Activated CD4-positive, alpha-beta T cell treated with anti-CD3 and anti-CD28 coated beads for 36 hours (primary cell): ENCODE results near the gene PLA2G2F. TPM values are rescaled to one million over a fixed set of nuclear protein-coding genes. Genes with fewer than 3 reads are reported as not detected.

ENCODE experiments used
- ATAC-seq: fragments of 200-7000 bp; cut with Tn5 transposase; one replicate; pipeline ENCODE4 v1.10.0; 2021; ENCODE audit warnings: mild to moderate bottlenecking, moderate library complexity
- CTCF ChIA-PET: fragments of 350-600 bp; sonication (Branson Sonifier 250); formaldehyde crosslinking; loops from one replicate; lab custom pipeline; 2021; ENCODE audit warnings: antibody characterized with exemption; lab: Charles Lee
- POLR2A ChIA-PET: fragments of 350-600 bp; sonication (Branson Sonifier 250); formaldehyde crosslinking; loops from one replicate; lab custom pipeline; 2021; ENCODE audit warnings: antibody characterized with exemption, inconsistent platforms; lab: Charles Lee
- DNase-seq: peaks from one replicate; pipeline ENCODE4 v3.0.0-alpha.2; 2020
- H3K27ac Mint-ChIP-seq: one replicate; pipeline ENCODE4 v1.8.0; 2021; ENCODE audit warnings: mixed read lengths
- H3K27me3 Mint-ChIP-seq: one replicate; pipeline ENCODE4 v1.8.0; 2021; ENCODE audit warnings: mixed read lengths
- H3K36me3 Mint-ChIP-seq: one replicate; pipeline ENCODE4 v1.8.0; 2021; ENCODE audit warnings: low read depth, mixed read lengths
- H3K4me1 Mint-ChIP-seq: one replicate; pipeline ENCODE4 v1.8.0; 2021; ENCODE audit warnings: mixed read lengths
- H3K4me3 Mint-ChIP-seq: one replicate; pipeline ENCODE4 v1.8.0; 2021; ENCODE audit warnings: mild to moderate bottlenecking, moderate library complexity, mixed read lengths
- H3K9me3 Mint-ChIP-seq: one replicate; pipeline ENCODE4 v1.8.0; 2021; ENCODE audit warnings: low read depth, mixed read lengths
- intact Hi-C, 2 experiments: fragments of 100-400 bp; cut with DNase I in 1 of 2; cut with micrococcal nuclease in 1 of 2; formaldehyde crosslinking; loops; one replicate each; pipeline versions ENCODE4 v1.14.2 to v1.15.1; 2022 to 2024; cut with DNase I, micrococcal nuclease
- total RNA-seq, 2 experiments: library from RNA; stranded (reverse); gene quantifications; one replicate each; pipeline ENCODE4 v1.2.3, GENCODE V29; 2021

Gene PLA2G2F
- total RNA-seq, 2 experiments from 2014 or later, result not detected

GRCh38 chr1:20160034-20160433 lies 20.9 kb downstream of the PLA2G2F start:
- Mint-ChIP-seq H3K4me3 (no peak overlapping the region), H3K27ac (no peak overlapping the region), H3K4me1 (no peaks in the 10 kb centered on the region), H3K9me3 (peaks cover 21% of the 10 kb centered on the region), H3K36me3 (peaks cover 9% of the 10 kb centered on the region), H3K27me3 (peaks cover 3% of the 10 kb centered on the region)
- POLR2A ChIA-PET, result no interaction called here
- ATAC-seq (no peak), DNase-seq (no peak)
- intact Hi-C loops, result no loop called here
- CTCF ChIA-PET, result interaction anchor here (0.6 to 1.7 kb wide), 3 partner anchors 24 to 434 kb away, joined by 3 to 7 read pairs (median 4); no protein-coding TSS in a partner anchor

- H3K4me1 Mint-ChIP-seq, result no peaks in the 10 kb centered on the region
- no peak for DNase-seq
- H3K27me3 Mint-ChIP-seq, result peaks cover 9% of the 10 kb centered on the region
- no peak overlapping the region for H3K4me3 Mint-ChIP-seq
- intact Hi-C loops, result loop anchor here in 1 of 2 experiments (1.0 to 5.0 kb wide), 2 partner anchors 31 to 328 kb away; no protein-coding TSS in a partner anchor
- no peak for ATAC-seq
- CTCF ChIA-PET, result interaction anchor here (0.6 to 4.3 kb wide), 4 partner anchors 14 to 114 kb away, joined by 3 to 23 read pairs (median 4); no protein-coding TSS in a partner anchor
- H3K36me3 Mint-ChIP-seq, result peaks cover 9% of the 10 kb centered on the region
- H3K27ac Mint-ChIP-seq, result no peak overlapping the region
- peaks cover 21% of the 10 kb centered on the region for H3K9me3 Mint-ChIP-seq
- POLR2A ChIA-PET, result no interaction called here
Measured at GRCh38 chr1:20164694-20165202, 25.6 kb downstream of the PLA2G2F start.

- Mint-ChIP-seq H3K4me3 (no peak overlapping the region), H3K27me3 (peaks cover 9% of the 10 kb centered on the region), H3K4me1 (no peaks in the 10 kb centered on the region), H3K36me3 (peaks cover 9% of the 10 kb centered on the region), H3K27ac (no peak overlapping the region), H3K9me3 (peaks cover 15% of the 10 kb centered on the region)
- intact Hi-C loops, result loop anchor here in 1 of 2 experiments (1.0 to 5.0 kb wide), 2 partner anchors 30 to 327 kb away; no protein-coding TSS in a partner anchor
- POLR2A ChIA-PET, result no interaction called here
- CTCF ChIA-PET, result interaction anchor here (0.6 to 4.3 kb wide), 4 partner anchors 13 to 188 kb away, joined by 3 to 23 read pairs (median 4); no protein-coding TSS in a partner anchor
- ATAC-seq (peak; percentile 57), DNase-seq (peak; percentile 42)
Measured at GRCh38 chr1:20165522-20165951, 26.4 kb downstream of the PLA2G2F start.

- POLR2A ChIA-PET, result no interaction called here
- Mint-ChIP-seq H3K4me1 (no peaks in the 10 kb centered on the region), H3K9me3 (peaks cover 14% of the 10 kb centered on the region), H3K27ac (no peak overlapping the region), H3K36me3 (peaks cover 9% of the 10 kb centered on the region), H3K27me3 (peaks cover 9% of the 10 kb centered on the region), H3K4me3 (no peak overlapping the region)
- intact Hi-C loops, result loop anchor here in 1 of 2 experiments (5.0 kb wide), 1 partner anchor 326 kb away; no protein-coding TSS in a partner anchor
- CTCF ChIA-PET, result interaction anchor here (0.6 to 4.3 kb wide), 5 partner anchors 13 to 188 kb away, joined by 3 to 23 read pairs (median 4); no protein-coding TSS in a partner anchor
- ATAC-seq (no peak), DNase-seq (no peak)
Measured at GRCh38 chr1:20166051-20166450, 26.9 kb downstream of the PLA2G2F start.

- DNase-seq, result no peak
- H3K27ac Mint-ChIP-seq, result no peak overlapping the region
- H3K27me3 Mint-ChIP-seq, result peaks cover 9% of the 10 kb centered on the region
- POLR2A ChIA-PET, result no interaction called here
- CTCF ChIA-PET, result interaction anchor here (0.7 to 1.4 kb wide), 3 partner anchors 8 to 129 kb away, joined by 3 to 4 read pairs (median 4); no protein-coding TSS in a partner anchor
- peaks cover 11% of the 10 kb centered on the region for H3K9me3 Mint-ChIP-seq
- ATAC-seq, result no peak
- intact Hi-C loops, result loop anchor here in 1 of 2 experiments (5.0 kb wide), 1 partner anchor 325 kb away; no protein-coding TSS in a partner anchor
- no peak overlapping the region for H3K4me3 Mint-ChIP-seq
- H3K36me3 Mint-ChIP-seq, result peaks cover 6% of the 10 kb centered on the region
- peaks cover 8% of the 10 kb centered on the region for H3K4me1 Mint-ChIP-seq
Measured at GRCh38 chr1:20167126-20167525, 28.0 kb downstream of the PLA2G2F start.

GRCh38 chr1:20168564-20169491 lies 29.7 kb downstream of the PLA2G2F start:
- peaks cover 7% of the 10 kb centered on the region for H3K9me3 Mint-ChIP-seq
- no peak overlapping the region for H3K4me3 Mint-ChIP-seq
- ChIA-PET CTCF (interaction anchor here (0.5 to 1.4 kb wide), 6 partner anchors 9 to 931 kb away, joined by 3 to 4 read pairs (median 3); no protein-coding TSS in a partner anchor), POLR2A (no interaction called here)
- peaks cover 9% of the 10 kb centered on the region for H3K4me1 Mint-ChIP-seq
- intact Hi-C loops, result loop anchor here in 1 of 2 experiments (5.0 kb wide), 1 partner anchor 323 kb away; no protein-coding TSS in a partner anchor
- peaks cover 9% of the 10 kb centered on the region for H3K27me3 Mint-ChIP-seq
- no peak for ATAC-seq
- DNase-seq, result no peak
- H3K27ac Mint-ChIP-seq, result no peak overlapping the region
- H3K36me3 Mint-ChIP-seq, result no peaks in the 10 kb centered on the region

GRCh38 chr1:20169932-20170331 lies 30.8 kb downstream of the PLA2G2F start:
- DNase-seq (no peak), ATAC-seq (no peak)
- Mint-ChIP-seq H3K4me1 (peaks cover 17% of the 10 kb centered on the region), H3K4me3 (no peak overlapping the region), H3K27ac (no peak overlapping the region), H3K36me3 (no peaks in the 10 kb centered on the region), H3K27me3 (peaks cover 7% of the 10 kb centered on the region), H3K9me3 (peaks cover 4% of the 10 kb centered on the region)
- CTCF ChIA-PET, result interaction anchor here (0.7 to 1.2 kb wide), 3 partner anchors 11 to 387 kb away, joined by 3 to 4 read pairs (median 3); no protein-coding TSS in a partner anchor
- POLR2A ChIA-PET, result no interaction called here
- intact Hi-C loops, result loop anchor here (2.0 to 5.0 kb wide), 2 partner anchors 17 to 322 kb away; partner anchors contain the start of genes PLA2G2C (in 1 of the 2) and UBXN10 (in 1 of the 2)

GRCh38 chr1:20172033-20172590 lies 33.0 kb downstream of the PLA2G2F start:
- POLR2A ChIA-PET, result no interaction called here
- Mint-ChIP-seq H3K27ac (no peak overlapping the region), H3K4me1 (peaks cover 23% of the 10 kb centered on the region), H3K4me3 (no peak overlapping the region), H3K9me3 (no peaks in the 10 kb centered on the region), H3K36me3 (no peaks in the 10 kb centered on the region), H3K27me3 (peaks cover 4% of the 10 kb centered on the region)
- CTCF ChIA-PET, result interaction anchor here (0.8 to 1.4 kb wide), 3 partner anchors 23 to 194 kb away, joined by 3 to 8 read pairs (median 3); no protein-coding TSS in a partner anchor
- DNase-seq (no peak), ATAC-seq (no peak)
- intact Hi-C loops, result loop anchor here in 1 of 2 experiments (1.0 kb wide), 1 partner anchor 13 kb away; no protein-coding TSS in a partner anchor

GRCh38 chr1:20174937-20175666 lies 36.0 kb downstream of the PLA2G2F start:
- intact Hi-C loops, result no loop called here
- CTCF ChIA-PET, result interaction anchor here (0.7 to 1.2 kb wide), 2 partner anchors 21 to 82 kb away, joined by 3 read pairs; no protein-coding TSS in a partner anchor
- Mint-ChIP-seq H3K27ac (peak overlapping the region; percentile 76), H3K4me3 (peak overlapping the region; percentile 45), H3K27me3 (no peaks in the 10 kb centered on the region), H3K9me3 (peaks cover 4% of the 10 kb centered on the region), H3K36me3 (no peaks in the 10 kb centered on the region), H3K4me1 (peaks cover 23% of the 10 kb centered on the region)
- ATAC-seq (peak; percentile 34), DNase-seq (peak; percentile 27)
- POLR2A ChIA-PET, result no interaction called here
